ENCODE data around the gene SERPINA7. TPM values are rescaled to one million over a fixed set of nuclear protein-coding genes. Genes with fewer than 3 reads are reported as not detected.

Gene SERPINA7
- total and polyA plus RNA-seq, 2 of the 8 experiments (the other 6 are each of a cell fraction or from before 2014, with no cell fraction given) = not detected

DNA sequence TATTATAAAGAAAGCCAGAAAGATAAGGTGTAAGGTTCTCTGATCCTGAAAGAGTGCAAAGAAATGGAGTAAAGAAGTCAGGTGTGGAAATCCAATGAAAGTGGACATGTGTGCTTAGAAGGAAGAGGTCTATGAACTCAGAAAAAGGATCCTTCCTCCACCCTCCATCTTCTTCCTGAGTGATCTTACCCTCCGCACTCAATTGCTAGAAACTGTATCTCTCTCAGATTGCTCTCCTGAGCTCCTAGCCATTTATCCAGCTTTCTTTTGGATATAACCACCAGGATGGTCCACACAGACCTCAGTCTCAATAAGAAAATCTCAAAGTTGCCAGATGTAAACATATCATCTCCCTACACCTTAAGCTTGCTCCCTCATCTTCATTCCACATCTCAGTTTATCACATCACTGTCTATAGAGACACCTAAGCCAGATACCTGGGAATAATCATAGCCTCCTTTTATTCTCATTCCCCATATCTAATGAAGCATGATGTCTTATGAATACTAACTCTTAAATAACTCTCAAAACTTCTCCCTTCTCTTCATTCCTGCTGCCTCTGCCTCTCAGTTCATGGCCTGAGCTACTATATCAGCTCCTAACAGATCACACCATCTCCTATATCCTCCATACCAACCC is 573 bp downstream of the SERPINA7 start (continued):
- no peak for TF ChIP-seq CHD7 (IDR thresholded peaks at IDR 0.05; ENCODE audit: insufficient replicate concordance, low read length)
- TF ChIP-seq RBBP5 (IDR thresholded peaks at IDR 0.05; ENCODE audit: borderline replicate concordance, low read depth, low read length) = no peak
- no peak for TF ChIP-seq CTBP2 (IDR thresholded peaks at IDR 0.05; ENCODE audit: borderline replicate concordance, insufficient read depth, insufficient read length, low read length)
- no peak for TF ChIP-seq EP300 (IDR thresholded peaks at IDR 0.05; ENCODE audit: borderline replicate concordance in 1 of 2, low read depth in 2 of 2, low read length in 2 of 2)
- no peak for TF ChIP-seq CBX8 (IDR thresholded peaks at IDR 0.05; ENCODE audit: borderline replicate concordance, low read depth, low read length)
- no peak for TF ChIP-seq CEBPB (IDR thresholded peaks at IDR 0.05; ENCODE audit: low read depth, low read length)
- no peak for TF ChIP-seq BRCA1 (IDR thresholded peaks at IDR 0.05; ENCODE audit: low read depth, low read length)
- TF ChIP-seq GABPA (IDR thresholded peaks at IDR 0.05; ENCODE audit: borderline replicate concordance, insufficient read depth, low read length) = no peak
